ENCODE data around the gene CCDC9B.

- TF ChIP-seq REST (IDR thresholded peaks at IDR 0.05; ENCODE audit: insufficient replicate concordance, low read depth) (no peak), CTCF (IDR thresholded peaks at IDR 0.05; ENCODE audit: insufficient read depth, low read length) (no peak), POLR2AphosphoS5 (IDR thresholded peaks at IDR 0.05; ENCODE audit: low read depth) (no peak), SPI1 (IDR thresholded peaks at IDR 0.05; ENCODE audit: borderline replicate concordance, low read depth) (no peak)
Measured at GRCh38 chr15:40309344-40309862, 31.3 kb downstream of the CCDC9B start.

All from HL-60 (cell line).